D721Med (cell line): Measurements from ENCODE around the gene MED15.

Experiments
- DNase-seq: peaks from one replicate; pipeline ENCODE4 v3.0.0; 2011; ENCODE audit warnings: low spot score; ENCODE audit not compliant: insufficient read length
- FAIRE-seq: peaks from 2 replicates; lab custom pipeline; 2011; peaks lifted over from hg19 to GRCh38; lab: Jason Lieb, UNC
- TF ChIP-seq, protein P1 (sequence below): IDR thresholded peaks from 2 replicates; pipeline ENCODE4 v1.5.1; 2012; ENCODE audit warnings: mild to moderate bottlenecking, control low read depth; ENCODE audit not compliant: insufficient read depth; ENCODE audit errors: missing control alignments

MED15 gene

DNA sequence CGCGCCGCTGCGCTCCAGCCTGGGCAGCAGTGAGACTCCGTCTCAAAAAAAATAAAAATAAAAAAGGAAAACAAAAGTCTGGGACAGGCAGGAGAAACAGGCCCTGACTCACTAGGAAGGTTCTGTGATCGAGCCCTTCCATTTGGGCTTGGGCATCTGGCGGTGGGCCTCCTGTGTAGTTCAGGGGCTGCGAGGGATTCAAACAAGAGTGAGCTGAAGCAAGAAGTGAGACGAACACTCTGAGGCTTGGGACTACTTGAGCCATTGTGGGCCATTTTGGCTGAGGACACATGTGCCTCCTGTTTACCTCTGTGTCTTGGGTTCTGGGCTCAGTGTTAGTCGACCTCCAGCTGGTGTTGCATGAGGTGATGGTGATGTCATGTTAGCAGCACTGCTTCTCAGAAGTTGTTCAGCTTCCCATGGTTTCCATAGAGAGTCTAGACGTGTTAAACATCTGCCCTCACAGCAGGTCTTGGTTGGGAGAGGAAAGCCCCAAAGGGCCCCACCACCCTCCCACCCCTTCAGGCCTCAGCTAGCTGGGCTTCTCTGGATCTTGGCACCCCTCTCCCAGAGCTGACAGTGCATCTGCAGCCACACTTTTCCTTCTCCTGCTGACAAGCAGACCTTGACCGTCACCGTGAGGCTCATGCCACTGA lies 57.8 kb downstream of the MED15 start:
- no peak for FAIRE-seq
- no peak for DNase-seq
- TF ChIP-seq, protein P1, sequence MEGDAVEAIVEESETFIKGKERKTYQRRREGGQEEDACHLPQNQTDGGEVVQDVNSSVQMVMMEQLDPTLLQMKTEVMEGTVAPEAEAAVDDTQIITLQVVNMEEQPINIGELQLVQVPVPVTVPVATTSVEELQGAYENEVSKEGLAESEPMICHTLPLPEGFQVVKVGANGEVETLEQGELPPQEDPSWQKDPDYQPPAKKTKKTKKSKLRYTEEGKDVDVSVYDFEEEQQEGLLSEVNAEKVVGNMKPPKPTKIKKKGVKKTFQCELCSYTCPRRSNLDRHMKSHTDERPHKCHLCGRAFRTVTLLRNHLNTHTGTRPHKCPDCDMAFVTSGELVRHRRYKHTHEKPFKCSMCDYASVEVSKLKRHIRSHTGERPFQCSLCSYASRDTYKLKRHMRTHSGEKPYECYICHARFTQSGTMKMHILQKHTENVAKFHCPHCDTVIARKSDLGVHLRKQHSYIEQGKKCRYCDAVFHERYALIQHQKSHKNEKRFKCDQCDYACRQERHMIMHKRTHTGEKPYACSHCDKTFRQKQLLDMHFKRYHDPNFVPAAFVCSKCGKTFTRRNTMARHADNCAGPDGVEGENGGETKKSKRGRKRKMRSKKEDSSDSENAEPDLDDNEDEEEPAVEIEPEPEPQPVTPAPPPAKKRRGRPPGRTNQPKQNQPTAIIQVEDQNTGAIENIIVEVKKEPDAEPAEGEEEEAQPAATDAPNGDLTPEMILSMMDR, result no peak

GRCh38 chr22:20565761-20566160 lies 58.4 kb downstream of the MED15 start:
- FAIRE-seq (no peak), DNase-seq (no peak)
- TF ChIP-seq, protein P1, result no peak

GRCh38 chr22:20566420-20567260 lies 59.2 kb downstream of the MED15 start:
- TF ChIP-seq, protein P1, result no peak
- FAIRE-seq (no peak), DNase-seq (no peak)

DNA sequence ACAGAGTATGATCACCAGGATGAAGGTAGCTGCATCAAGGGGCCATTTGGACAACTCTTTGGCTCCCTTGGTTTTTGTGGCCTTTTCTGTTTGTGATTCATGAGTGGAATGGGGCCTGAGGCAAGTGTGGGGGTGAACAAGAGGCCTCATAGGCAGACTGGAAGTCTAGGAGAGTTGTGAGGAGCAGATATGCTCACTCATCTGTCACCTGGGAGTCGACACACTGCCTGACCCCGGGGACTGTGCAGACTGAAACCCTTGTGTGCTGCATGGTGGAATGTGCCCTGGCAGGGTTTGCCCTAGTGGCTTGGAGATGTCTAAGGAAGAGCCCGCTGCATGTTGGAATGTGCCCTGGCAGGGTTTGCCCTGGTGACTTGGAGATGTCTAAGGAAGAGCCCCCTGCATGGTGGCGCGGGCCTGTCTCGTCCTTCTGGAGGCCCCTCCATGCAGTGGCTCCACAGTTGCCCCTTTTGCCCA lies 60.0 kb downstream of the MED15 start:
- TF ChIP-seq, protein P1, result no peak
- no peak for DNase-seq
- FAIRE-seq, result no peak

DNA sequence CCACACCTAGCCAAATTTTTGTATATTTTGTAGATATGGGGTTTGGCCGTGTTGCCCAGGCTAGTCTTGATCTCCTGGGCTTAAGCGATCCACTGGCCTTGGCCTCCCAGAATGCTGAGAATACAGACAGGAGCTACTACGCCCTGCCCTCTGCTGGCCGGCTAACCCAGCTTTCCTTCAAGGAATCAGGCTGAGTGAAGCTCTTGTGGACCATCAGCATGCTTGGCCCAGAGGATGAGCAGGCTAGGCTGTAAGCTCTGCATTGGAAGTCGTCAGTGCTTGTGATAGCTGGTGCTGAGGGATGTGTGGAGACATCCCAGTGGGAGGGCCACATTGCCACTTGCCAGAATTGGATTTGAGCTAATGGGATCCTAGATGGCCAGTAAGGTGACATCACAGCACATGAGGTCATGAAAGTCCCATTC lies 60.6 kb downstream of the MED15 start:
- TF ChIP-seq, protein P1, result no peak
- FAIRE-seq (no peak), DNase-seq (no peak)

DNA sequence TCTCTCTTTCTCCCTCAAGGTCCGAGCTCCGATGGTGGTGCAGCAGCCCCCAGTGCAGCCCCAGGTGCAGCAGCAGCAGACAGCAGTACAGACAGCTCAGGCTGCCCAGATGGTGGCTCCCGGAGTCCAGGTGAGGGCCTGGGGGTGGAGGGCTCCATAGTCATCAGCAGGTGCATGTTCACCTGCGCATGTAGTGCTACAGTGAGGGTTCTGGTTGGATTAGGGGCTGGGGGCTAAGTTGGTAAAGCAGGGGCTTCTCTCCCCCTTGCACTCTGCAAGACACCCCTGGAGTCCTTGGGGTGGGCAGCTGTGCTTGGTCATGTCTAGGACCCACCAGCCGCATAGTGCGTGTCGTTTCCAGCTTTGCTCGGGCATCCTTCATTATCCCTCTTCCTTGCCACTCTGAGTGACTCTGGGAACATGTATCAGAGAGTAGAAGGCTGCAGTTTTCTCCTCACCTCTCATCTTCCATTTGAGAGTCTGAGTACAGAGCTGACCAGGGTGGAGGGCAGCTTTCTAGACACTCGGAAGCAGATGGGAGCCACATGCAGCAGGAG lies 61.2 kb downstream of the MED15 start:
- TF ChIP-seq, protein P1, result no peak
- no peak for DNase-seq
- no peak for FAIRE-seq
